AG08395 (cell line): ENCODE data around the gene ASB10.

Experiments used
- DNase-seq: peaks from one replicate; pipeline ENCODE4 v3.0.0; 2012; ENCODE audit warnings: mixed read lengths, low spot score

The ASB10 gene, protein sequence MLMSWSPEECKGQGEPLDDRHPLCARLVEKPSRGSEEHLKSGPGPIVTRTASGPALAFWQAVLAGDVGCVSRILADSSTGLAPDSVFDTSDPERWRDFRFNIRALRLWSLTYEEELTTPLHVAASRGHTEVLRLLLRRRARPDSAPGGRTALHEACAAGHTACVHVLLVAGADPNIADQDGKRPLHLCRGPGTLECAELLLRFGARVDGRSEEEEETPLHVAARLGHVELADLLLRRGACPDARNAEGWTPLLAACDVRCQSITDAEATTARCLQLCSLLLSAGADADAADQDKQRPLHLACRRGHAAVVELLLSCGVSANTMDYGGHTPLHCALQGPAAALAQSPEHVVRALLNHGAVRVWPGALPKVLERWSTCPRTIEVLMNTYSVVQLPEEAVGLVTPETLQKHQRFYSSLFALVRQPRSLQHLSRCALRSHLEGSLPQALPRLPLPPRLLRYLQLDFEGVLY

DNA sequence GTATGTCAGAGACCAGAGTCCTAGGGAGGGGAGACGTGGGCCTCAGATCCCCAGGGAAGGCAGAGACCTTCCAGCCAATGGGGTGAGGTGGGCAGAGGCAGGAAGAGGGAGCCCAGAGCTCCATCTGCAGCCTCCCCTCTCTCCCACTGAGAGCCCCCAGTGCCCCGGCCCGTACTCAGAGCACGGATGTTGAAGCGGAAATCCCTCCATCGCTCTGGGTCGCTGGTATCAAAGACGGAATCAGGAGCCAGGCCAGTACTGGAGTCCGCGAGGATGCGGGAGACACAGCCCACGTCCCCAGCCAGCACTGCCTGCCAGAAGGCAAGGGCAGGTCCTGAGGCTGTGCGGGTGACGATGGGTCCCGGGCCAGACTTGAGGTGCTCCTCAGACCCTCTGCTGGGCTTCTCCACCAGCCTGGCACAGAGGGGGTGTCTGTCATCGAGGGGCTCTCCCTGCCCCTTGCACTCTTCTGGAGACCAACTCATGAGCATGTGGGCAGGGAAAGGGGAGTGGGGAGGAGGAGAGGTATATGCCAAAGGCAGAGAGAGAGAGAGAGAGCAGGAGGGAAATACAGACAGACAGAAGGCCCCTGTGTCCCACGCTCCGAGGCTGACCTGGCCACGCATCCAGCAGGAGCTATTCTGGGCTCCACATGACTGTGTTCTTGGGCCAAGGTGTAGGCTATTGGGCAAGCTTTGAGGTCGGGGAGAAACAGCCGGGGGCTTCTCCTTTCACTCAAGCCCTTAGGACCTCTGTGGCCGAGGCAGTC is at the start of gene ASB10:
ASB10 (minus strand) TSS at position 611 of the 769 bp plus-strand sequence; CDS start at position 491, 120 bp downstream.
- DNase-seq = no peak

GRCh38 chr7:151236406-151236805 is 49.4 kb upstream of the ASB10 start:
- DNase-seq = no peak

DNA sequence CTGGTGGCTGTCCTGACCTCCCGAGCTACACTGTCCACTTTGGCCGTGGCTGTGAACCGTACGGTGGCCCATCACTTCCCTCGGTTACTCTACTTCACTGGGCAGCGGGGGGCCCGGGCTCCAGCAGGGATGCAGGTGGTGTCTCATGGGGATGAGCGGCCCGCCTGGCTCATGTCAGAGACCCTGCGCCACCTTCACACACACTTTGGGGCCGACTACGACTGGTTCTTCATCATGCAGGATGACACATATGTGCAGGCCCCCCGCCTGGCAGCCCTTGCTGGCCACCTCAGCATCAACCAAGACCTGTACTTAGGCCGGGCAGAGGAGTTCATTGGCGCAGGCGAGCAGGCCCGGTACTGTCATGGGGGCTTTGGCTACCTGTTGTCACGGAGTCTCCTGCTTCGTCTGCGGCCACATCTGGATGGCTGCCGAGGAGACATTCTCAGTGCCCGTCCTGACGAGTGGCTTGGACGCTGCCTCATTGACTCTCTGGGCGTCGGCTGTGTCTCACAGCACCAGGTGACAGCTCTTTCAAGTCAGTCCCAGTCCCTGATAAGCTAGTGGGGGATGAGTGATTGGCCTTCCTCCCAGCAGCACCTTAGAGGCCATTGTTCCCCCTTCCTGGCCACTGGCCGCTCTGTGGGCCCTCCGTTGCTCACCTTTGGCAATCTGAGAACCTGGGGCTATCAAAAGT is 48.2 kb upstream of the ASB10 start:
- DNase-seq = no peak

- DNase-seq = no peak
These were observed 46.8 kb upstream of the ASB10 start for GRCh38 chr7:151233804-151234203.

GRCh38 chr7:151232917-151233701 is 46.1 kb upstream of the ASB10 start:
- peak; percentile 90 for DNase-seq

DNA sequence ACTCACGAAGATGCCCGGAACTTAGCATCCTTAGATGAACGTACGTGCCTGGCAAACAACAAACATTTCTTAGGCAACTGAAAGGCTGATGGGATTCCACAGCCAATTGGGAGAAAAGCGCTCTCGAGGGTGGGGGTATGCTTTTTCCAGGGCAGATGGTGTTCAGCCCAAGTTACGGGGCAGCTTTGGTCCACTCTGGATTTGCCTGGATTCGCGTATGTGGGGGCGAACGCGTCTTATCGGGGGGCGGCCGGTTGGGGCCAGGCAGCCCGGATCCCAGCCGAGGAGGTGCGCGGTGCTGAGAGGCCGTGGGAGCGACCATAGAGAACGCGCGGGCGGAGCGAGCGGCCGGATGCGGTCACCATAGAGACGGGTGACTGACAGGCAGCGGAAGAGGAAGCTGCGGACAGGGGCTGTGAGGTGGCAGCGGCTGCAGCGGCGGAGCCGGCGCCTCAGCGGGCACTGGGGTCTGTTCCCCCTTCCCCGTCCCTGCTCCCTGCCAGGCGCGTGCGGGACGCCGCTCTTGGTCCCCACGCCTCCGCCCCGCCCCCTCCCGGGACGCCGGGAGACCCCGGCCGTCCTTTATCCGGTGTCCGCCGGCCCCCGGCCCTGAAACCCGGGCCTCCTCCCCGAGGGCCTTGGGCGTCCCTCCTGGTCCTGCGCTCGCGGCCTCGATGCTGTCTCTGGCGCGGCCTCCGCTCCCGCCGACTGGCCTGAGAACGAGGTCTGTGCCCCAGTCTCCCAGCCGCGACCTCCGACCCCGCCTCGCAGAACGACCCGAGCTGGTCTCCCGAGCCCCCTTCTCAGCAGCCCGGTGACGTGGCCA is 45.3 kb upstream of the ASB10 start, which contains the start of gene CHPF2:
CHPF2 (plus strand) TSS at position 393 of the 826 bp plus-strand sequence. CDS start 1,529 bp downstream, outside the sequence.
- DNase-seq = peak; percentile 95

GRCh38 chr7:151231080-151231479 is 44.0 kb upstream of the ASB10 start:
- no peak for DNase-seq

DNA sequence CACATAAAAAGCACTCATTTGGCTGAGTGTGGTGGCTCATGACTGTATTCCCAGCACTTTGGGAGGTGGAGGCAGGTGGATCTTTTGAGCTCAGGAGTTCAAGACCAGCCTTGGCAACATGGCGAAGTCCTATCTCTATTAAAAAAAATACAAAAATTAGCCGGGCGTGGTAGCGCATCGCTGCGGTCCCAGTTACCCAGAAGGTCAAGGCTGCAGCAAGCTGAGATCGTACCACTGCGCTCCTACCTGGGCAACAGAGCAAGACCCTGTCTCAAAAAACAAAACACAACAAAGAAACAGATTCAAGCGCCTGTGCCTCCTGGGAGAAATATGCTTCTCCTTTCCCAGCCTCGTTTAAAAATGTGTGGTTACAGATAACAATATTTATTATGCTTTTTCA is 42.2 kb upstream of the ASB10 start:
- no peak for DNase-seq

DNA sequence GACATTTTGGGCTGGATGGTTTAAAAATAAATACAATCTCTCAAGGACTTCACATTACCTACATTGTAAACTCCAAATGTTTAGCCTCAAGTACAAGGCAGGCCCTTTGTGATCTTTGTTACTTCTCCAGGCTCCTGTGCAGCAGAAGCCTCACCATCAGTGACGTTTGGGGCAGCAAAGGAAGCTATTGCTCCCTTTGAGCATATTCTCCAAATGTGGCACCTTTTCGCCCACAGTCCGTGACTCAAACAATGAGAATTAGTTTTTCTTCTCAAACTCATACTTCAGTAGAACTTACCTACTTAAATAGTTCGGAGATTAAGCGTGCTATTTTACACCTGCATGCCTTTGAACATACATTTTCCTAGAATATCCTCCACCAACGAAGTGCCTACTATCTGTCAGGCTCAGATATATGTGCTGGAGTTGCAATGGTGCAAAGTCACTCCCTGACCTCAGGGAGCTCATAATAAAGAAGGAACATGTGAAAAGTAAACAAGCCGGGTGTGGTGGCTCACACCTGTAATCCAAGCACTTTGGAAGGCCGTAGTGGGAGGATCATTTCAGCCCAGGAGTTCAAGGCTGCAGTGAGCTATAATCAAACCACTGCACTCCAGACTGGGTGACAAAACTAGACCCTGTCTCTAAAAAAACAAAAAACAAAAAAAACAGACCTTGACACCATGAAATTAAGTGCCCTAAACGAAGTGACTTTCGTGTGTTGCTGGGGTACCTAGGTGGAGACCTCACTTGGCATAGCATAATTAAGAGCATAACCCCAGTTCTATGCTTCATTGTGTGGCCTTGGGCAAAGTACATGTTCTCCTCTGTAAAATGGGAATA is 41.2 kb upstream of the ASB10 start:
- no peak for DNase-seq

GRCh38 chr7:151226875-151227782 is 40.1 kb upstream of the ASB10 start, which contains the start of gene ABCF2:
Gene ABCF2 (minus strand): TSS chr7:151227205. CDS start chr7:151226458, 747 bp downstream.
- peak; percentile 99 for DNase-seq

GRCh38 chr7:151226560-151226874 is 39.5 kb upstream of the ASB10 start:
- DNase-seq = no peak

- no peak for DNase-seq
These were observed 39.0 kb upstream of the ASB10 start for GRCh38 chr7:151225948-151226510.

- no peak for DNase-seq
These were observed 36.7 kb upstream of the ASB10 start for GRCh38 chr7:151223728-151224127.

GRCh38 chr7:151218170-151218569 is 31.1 kb upstream of the ASB10 start:
- no peak for DNase-seq

DNA sequence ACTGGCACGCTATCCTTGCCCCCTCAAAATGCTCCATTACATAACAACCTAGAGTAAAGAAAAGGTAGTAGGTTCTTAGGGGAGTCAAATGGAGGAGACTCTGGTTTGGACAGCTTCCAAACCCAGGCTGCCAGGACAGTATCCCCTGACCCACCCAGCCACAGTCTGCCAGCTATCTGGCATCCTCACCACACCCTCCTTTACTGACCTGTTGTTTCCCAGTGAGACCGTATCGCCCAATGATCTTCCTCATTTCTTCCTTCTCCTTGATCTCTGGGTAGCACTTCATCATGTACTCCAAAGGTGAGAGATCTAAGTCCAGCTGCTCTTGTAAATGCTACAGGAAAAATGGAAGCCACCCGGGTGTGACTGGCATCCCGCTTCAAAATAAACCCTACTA is 28.3 kb upstream of the ASB10 start:
- DNase-seq = no peak

DNA sequence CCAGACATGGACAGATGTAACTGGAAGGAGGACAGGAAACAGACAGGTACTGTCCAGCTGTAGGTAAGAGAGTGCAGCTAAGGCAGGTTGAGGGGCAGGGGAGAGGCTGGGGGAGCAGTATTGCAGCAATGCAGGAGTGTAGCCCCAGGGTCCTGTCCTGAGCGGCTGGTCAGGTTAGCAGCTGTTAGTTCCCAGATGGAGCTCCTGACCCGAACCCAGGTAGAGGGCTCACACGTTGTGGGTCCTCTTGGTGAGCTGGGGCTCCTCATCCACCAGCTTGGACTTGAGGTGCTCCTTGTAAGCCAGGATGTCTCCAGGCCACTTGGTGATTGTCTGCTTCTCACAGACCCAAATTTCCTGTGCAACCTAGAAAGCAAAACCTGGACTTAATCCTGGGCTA is 26.8 kb upstream of the ASB10 start:
- no peak for DNase-seq

- DNase-seq = no peak
These were observed 25.6 kb upstream of the ASB10 start for GRCh38 chr7:151212626-151213025.

- DNase-seq = no peak
These were observed 24.2 kb upstream of the ASB10 start for GRCh38 chr7:151211155-151211772.
